ENCODE results near the gene SNAP47.

DNA sequence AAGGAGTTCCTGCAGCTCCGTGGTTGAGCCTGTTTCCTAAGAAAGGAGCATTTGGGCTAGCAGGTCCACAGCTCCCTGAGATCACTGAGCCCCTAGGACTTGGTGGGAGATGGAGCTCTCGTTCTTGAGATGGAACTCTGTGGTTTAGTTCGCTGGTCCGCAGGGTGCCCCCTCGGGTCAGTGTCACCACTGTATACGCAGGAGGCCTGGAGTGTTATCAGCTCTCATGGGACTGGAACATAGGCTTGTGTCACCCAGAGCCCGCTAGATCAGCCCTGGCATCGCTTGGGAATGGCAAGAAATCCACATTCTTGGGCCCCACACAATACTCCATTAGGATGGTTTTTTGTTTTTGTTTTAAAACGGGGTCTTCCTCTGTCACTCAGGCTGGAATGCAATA, 3.6 kb downstream of the SNAP47 start:
- no peak for TF ChIP-seq EZH2 (IDR thresholded peaks at IDR 0.05; ENCODE audit: insufficient read depth, poor library complexity, severe bottlenecking)
- no peak for TF ChIP-seq EZH2phosphoT487 (IDR thresholded peaks at IDR 0.05; ENCODE audit: insufficient read depth, low read depth)

Data from GM23248 (cell line).